Activated B cell treated with CpG ODN at 0.5 μM for 24 hours (primary cell): ENCODE measurements around the gene GRID2. TPM values are rescaled to one million over a fixed set of nuclear protein-coding genes. Genes with fewer than 3 reads are reported as not detected.

ENCODE experiments used
- ATAC-seq: fragments of 200-7000 bp; cut with Tn5 transposase; one replicate; pipeline ENCODE4 v1.10.0; 2021; ENCODE audit warnings: low read depth, mild to moderate bottlenecking, moderate library complexity
- CTCF ChIA-PET: fragments of 350-600 bp; sonication (Branson Sonifier 250); formaldehyde crosslinking; loops from one replicate; lab custom pipeline; 2021; ENCODE audit warnings: antibody characterized with exemption; lab: Charles Lee
- POLR2A ChIA-PET: fragments of 350-600 bp; sonication (Branson Sonifier 250); formaldehyde crosslinking; loops from one replicate; lab custom pipeline; 2021; ENCODE audit warnings: antibody characterized with exemption; lab: Charles Lee
- DNase-seq: peaks from one replicate; pipeline ENCODE4 v3.0.0; 2022
- H3K27ac Mint-ChIP-seq: one replicate; pipeline ENCODE4 v1.8.0; 2020; ENCODE audit warnings: mixed read lengths
- H3K27me3 Mint-ChIP-seq: one replicate; pipeline ENCODE4 v1.8.0; 2021; ENCODE audit warnings: mixed read lengths
- H3K36me3 Mint-ChIP-seq: one replicate; pipeline ENCODE4 v1.8.0; 2021; ENCODE audit warnings: low read depth, mixed read lengths
- H3K4me1 Mint-ChIP-seq: one replicate; pipeline ENCODE4 v1.8.0; 2021; ENCODE audit warnings: mixed read lengths
- H3K4me3 Mint-ChIP-seq: one replicate; pipeline ENCODE4 v1.8.0; 2020; ENCODE audit warnings: mild to moderate bottlenecking, mixed read lengths
- H3K9me3 Mint-ChIP-seq: one replicate; pipeline ENCODE4 v1.8.0; 2020; ENCODE audit warnings: mixed read lengths
- intact Hi-C: fragments of 100-400 bp; cut with micrococcal nuclease; formaldehyde crosslinking; loops from one replicate; pipeline ENCODE4 v1.15.1; 2024
- total RNA-seq: library from RNA; stranded (reverse); gene quantifications from 2 replicates; pipeline ENCODE4 v1.2.3, GENCODE V29; 2022
- TF ChIP-seq, protein P1 (sequence below): fragments of 200-600 bp; IDR thresholded peaks from one replicate; pipeline ENCODE4 v1.8.0; 2022; ENCODE audit warnings: antibody characterized with exemption, mild to moderate bottlenecking

The GRID2 gene
- total RNA-seq, 1 donor from 2014 or later = not detected

DNA sequence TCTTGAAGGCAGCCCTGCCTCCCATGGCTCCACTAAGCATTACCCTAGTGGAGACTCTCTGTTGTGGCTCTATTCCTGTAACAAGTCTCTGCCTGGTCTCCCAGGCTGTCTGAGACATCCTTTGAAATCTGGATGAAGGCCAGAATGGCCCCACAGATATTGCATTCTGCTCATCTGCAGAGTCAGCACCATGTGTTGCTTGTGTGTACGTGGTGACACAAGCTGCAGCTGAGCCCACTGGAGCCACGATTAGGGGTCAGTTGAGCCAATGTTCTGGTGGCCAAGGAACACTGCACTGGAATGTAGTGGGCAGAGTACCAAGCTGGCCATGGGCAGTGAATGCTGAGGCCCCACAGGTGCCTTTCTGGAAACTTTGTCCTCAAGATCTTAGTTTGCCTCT is 29.2 kb downstream of the GRID2 start:
- intact Hi-C loops = no loop called here
- Mint-ChIP-seq H3K4me3 (no peak overlapping the region), H3K36me3 (no peaks in the 10 kb centered on the region), H3K9me3 (no peaks in the 10 kb centered on the region), H3K4me1 (no peaks in the 10 kb centered on the region), H3K27ac (no peak overlapping the region), H3K27me3 (no peaks in the 10 kb centered on the region)
- no peak for DNase-seq
- ChIA-PET POLR2A (no interaction called here), CTCF (no interaction called here)
- TF ChIP-seq, protein P1, sequence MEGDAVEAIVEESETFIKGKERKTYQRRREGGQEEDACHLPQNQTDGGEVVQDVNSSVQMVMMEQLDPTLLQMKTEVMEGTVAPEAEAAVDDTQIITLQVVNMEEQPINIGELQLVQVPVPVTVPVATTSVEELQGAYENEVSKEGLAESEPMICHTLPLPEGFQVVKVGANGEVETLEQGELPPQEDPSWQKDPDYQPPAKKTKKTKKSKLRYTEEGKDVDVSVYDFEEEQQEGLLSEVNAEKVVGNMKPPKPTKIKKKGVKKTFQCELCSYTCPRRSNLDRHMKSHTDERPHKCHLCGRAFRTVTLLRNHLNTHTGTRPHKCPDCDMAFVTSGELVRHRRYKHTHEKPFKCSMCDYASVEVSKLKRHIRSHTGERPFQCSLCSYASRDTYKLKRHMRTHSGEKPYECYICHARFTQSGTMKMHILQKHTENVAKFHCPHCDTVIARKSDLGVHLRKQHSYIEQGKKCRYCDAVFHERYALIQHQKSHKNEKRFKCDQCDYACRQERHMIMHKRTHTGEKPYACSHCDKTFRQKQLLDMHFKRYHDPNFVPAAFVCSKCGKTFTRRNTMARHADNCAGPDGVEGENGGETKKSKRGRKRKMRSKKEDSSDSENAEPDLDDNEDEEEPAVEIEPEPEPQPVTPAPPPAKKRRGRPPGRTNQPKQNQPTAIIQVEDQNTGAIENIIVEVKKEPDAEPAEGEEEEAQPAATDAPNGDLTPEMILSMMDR = no peak
- ATAC-seq = no peak

DNA sequence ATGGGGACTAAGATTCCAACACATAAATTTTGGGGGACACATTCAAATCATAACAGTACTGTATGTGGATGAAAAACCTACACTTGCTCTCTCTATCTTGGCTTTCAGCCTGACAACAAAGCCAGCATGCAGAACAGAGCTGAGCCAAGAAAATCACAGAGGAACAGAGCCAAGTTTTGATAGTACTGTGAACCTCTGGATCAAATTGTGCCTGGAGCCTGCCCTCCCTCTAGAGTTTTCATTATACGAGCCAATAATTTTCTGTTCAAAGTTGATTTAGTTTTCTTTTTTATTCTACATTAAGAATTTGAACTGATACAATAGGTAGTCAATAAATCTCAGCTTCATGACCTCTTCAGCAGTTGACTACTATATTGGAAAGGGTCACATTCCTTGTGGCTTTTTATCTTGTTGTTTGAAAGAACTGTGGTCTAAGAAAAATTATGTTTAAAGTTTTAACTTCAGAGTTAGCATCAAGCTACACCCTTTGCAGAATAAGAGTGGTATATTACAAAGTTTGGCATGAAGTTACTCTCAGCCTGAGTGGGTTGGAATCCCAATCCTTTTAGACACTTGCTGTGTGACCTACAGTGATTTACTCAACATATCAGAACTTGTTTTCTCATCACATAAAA is 31.1 kb downstream of the GRID2 start:
- DNase-seq (no peak), ATAC-seq (no peak)
- Mint-ChIP-seq H3K4me3 (no peak overlapping the region), H3K4me1 (no peaks in the 10 kb centered on the region), H3K27ac (no peak overlapping the region), H3K27me3 (no peaks in the 10 kb centered on the region), H3K36me3 (no peaks in the 10 kb centered on the region), H3K9me3 (no peaks in the 10 kb centered on the region)
- intact Hi-C loops = no loop called here
- ChIA-PET CTCF (no interaction called here), POLR2A (no interaction called here)
- TF ChIP-seq, protein P1 = no peak

DNA sequence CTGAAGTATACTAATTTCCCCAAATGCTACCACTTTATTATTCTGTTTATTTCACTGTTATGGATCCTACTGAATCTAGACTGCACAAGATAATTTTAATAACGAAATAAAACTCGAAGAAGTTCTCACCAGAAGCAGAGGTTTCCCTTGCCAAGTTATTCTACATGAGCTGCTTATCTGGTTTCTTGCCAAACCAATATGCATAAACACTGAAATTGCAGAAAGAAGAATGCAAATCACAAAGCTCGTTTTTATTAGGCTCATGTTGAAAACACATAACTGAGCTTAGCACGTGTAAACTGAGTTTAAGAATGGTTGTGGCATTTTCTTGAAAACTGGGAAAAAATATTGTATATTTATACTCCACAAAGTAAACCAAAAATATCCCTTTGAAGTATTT is 35.9 kb downstream of the GRID2 start:
- TF ChIP-seq, protein P1 = no peak
- H3K4me3 Mint-ChIP-seq = no peak overlapping the region
- intact Hi-C loops = no loop called here
- ATAC-seq = no peak
- DNase-seq = no peak
- H3K9me3 Mint-ChIP-seq = no peaks in the 10 kb centered on the region
- ChIA-PET POLR2A (no interaction called here), CTCF (no interaction called here)
- no peaks in the 10 kb centered on the region for H3K36me3 Mint-ChIP-seq
- no peaks in the 10 kb centered on the region for H3K4me1 Mint-ChIP-seq
- H3K27ac Mint-ChIP-seq = no peak overlapping the region
- no peaks in the 10 kb centered on the region for H3K27me3 Mint-ChIP-seq

DNA sequence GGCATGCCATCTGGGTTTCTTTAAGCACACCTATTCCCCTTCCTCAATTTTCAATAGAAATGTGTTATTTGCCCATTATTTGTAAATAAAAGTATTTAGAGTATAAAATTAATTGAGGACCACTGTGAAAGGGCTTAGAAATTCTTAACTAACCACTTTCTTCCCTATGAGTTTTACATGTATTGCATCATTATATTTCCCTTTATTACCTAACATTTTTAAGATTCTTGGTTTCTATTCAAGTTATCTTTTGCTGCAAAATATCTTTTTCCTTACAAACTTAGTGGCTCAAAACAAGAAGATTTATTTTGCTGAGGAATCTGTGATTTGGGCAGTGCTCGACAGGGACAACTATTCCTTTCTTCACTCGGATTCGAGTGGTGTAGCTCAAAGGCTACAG is 40.5 kb downstream of the GRID2 start:
- intact Hi-C loops = no loop called here
- DNase-seq = no peak
- no peaks in the 10 kb centered on the region for H3K36me3 Mint-ChIP-seq
- no peaks in the 10 kb centered on the region for H3K4me1 Mint-ChIP-seq
- no peak overlapping the region for H3K27ac Mint-ChIP-seq
- H3K9me3 Mint-ChIP-seq = no peaks in the 10 kb centered on the region
- TF ChIP-seq, protein P1 = no peak
- ATAC-seq = no peak
- ChIA-PET POLR2A (no interaction called here), CTCF (no interaction called here)
- H3K4me3 Mint-ChIP-seq = no peak overlapping the region
- H3K27me3 Mint-ChIP-seq = no peaks in the 10 kb centered on the region

DNA sequence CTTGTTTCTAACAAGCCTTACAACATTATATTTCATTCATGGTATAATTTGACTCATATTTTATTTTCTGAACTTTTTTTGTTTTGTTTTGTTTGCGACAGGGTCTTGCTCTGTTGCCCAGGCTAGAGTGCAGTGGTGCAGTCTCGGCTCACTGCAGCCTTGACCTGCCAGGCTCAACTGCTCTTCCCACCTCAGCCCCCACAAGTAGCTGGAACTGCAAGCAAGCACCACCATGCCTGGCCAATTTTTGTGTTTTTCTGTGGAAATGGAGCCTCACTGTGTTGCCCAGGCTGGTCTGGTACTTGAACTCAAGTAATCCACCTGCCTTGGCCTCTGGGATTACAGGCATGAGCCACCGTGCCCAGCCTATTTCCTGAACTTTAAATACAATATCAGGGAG is 42.5 kb downstream of the GRID2 start:
- no peaks in the 10 kb centered on the region for H3K4me1 Mint-ChIP-seq
- TF ChIP-seq, protein P1 = no peak
- POLR2A ChIA-PET = no interaction called here
- H3K27me3 Mint-ChIP-seq = no peaks in the 10 kb centered on the region
- DNase-seq = no peak
- H3K4me3 Mint-ChIP-seq = no peak overlapping the region
- ATAC-seq = no peak
- intact Hi-C loops = no loop called here
- no peaks in the 10 kb centered on the region for H3K9me3 Mint-ChIP-seq
- H3K36me3 Mint-ChIP-seq = no peaks in the 10 kb centered on the region
- CTCF ChIA-PET = no interaction called here
- no peak overlapping the region for H3K27ac Mint-ChIP-seq
